T47D (cell line): Measurements from ENCODE around the gene LSM3.

ENCODE experiments used
- DNase-seq, 2 experiments: peaks; one replicate each; pipeline versions ENCODE4 v3.0.0 to v3.0.0-alpha.2; 2011 to 2012; ENCODE audit warnings: low read depth in 1 of 2, low spot score in 1 of 2
- JUND ChIP-seq: IDR thresholded peaks from 2 replicates; pipeline ENCODE4 v1.6.1; 2012; ENCODE audit warnings: low read depth
- in situ Hi-C: cut with HindIII; loops from 2 replicates; pipeline ENCODE4 v1.10.0; 2016; ENCODE audit warnings: low sequenced_read_pairs, low pct_unique_long_range_greater_than_20kb

Gene LSM3

DNA sequence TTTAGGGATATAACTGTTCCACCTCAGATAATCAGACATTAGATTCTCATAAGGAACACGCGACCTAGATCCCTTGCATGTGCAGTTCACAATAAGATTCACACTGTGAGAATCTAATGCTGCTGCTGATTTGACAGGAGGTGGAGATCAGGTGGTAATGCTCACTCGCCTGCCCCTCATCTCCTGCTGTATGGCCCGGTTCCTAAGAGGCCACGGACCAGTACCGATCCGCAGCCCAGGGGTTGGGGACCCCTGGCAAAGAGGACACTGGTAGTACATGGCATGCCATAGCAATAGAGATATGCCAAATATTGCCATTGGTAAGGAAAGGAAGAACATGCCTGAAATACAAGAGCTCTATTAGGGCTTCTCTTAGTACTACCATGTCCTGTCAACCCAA lies 59.7 kb downstream of the LSM3 start:
- no peak for DNase-seq
- in situ Hi-C loops = no loop called here
- no peak for TF ChIP-seq JUND

- in situ Hi-C loops = no loop called here
- no peak for DNase-seq
- no peak for TF ChIP-seq JUND
Observed at GRCh38 chr3:14238930-14239329, 60.3 kb downstream of the LSM3 start.

GRCh38 chr3:14239940-14240339 lies 61.3 kb downstream of the LSM3 start:
- in situ Hi-C loops = no loop called here

GRCh38 chr3:14240366-14240765 lies 61.7 kb downstream of the LSM3 start:
- in situ Hi-C loops = no loop called here
- no peak for TF ChIP-seq JUND
- DNase-seq = no peak

More at GRCh38 chr3:14239940-14240339, 61.3 kb downstream of the LSM3 start:
- no peak for TF ChIP-seq JUND
- no peak for DNase-seq

DNA sequence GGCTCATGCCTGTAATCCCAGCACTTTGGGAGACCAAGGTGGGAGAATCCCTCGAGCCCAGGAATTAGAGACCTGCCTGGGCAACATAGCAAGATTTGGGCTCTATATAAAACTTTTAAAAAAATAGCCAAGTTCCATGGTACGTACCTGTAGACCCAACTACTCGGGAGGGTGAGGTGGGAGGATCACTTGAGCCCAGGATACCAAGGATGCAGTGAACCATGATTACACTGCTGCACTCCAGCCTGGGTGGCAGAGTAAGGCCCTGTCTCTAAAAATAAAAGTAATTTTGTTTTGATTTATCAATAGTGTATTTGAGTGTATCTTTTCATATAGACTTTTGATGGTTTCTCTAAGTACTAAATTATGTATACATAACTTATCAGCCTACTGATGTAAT lies 63.1 kb downstream of the LSM3 start:
- TF ChIP-seq JUND = no peak
- in situ Hi-C loops = no loop called here
- DNase-seq = no peak

DNA sequence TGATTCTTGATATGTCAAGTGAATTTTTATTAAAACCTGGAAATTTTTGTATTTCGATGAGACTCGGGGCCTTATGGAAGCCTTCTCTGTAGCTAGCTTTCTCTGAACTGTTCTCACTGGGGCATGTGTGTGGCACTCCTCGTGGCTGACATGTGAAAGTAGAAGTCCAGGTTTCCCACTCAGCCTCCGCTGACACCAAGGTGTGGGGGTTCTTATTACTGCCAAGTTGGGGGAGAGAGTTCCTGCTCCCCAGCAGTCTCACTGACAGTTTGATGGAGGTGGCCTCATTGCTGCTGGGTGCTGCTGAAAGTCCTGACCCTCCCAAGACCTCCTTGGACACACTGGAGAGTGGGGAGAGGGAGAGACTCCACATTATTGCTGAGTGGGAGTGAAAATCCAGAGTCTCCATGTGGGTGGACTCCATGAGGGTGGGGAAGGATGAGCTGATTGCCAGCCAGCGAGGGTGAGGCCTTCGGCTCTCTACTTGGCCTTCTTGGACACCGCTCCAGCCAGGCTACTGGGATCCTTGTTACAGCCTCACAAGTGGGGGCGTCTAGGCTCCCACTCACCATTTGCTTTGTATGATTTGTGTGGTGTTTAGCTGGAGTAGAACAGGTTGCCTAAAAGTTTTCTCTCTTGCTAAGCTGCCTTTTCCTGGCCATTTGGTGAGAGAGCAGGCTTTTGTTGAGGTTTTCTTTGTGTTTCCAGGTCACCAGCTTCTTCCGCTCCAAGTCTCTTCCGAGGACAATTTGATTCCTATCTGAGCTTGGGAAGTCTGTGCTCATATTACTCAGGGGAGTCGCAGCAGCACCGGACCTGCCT lies 64.1 kb downstream of the LSM3 start:
- peak in 1 of 2 experiments; percentile 78 for DNase-seq
- in situ Hi-C loops = no loop called here
- no peak for TF ChIP-seq JUND

- no peak for TF ChIP-seq JUND
- DNase-seq = peak; percentile 51 to 96
- in situ Hi-C loops = no loop called here
Observed at GRCh38 chr3:14243782-14244181, 65.2 kb downstream of the LSM3 start.

DNA sequence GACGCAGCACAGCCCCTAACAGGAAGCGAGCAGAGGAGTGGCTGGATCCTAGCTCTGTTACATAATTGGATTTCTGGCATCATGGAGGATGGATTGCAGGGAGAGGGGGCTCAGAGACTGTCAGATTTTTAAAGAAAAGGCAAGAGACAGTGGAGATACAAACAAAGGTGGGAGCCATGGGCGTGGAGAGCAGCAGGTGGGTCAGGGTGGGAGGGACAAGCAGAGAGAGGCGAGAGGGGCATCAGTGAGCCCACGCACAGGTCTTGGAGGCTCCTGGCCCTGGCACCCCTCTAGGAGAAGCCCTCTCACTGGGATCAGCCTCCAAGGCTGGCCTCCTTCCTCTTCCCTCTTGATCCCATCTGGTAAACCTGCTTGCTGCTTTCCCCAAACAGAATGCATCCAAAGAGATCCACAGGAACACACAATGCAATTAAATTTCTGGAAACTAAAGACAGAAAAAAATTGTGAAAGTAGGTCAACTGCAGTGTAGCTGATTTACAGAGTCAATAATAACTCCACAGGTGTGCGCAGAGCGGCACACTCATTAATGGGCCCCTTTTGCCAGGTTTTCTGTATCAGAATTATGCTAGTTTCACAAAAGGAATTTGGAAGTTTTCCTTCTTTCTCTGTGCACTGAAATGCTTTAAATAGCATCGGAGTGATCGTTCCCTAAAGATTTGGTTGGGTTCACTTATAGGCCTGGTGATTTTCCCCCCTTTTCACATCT lies 66.1 kb downstream of the LSM3 start:
- in situ Hi-C loops = no loop called here
- no peak for DNase-seq
- no peak for TF ChIP-seq JUND

DNA sequence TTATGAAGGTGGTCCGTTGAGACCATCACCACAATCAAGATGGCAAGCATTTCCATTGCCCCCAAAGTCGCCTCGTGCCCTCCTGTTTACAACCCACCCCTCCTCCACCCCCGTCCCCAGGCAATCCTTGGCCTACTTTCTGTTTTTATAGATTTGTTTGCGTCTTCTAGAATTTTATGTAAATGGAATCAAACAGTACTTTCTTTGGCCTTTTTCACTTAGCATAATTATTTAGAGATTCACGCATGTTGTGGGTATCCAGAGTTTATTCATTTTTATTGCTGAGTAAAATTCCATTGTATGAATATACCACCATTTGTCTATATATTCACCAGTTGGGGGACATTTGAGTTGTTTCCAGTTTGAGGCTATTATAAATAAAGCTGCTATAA lies 66.6 kb downstream of the LSM3 start:
- DNase-seq = no peak
- TF ChIP-seq JUND = no peak
- in situ Hi-C loops = no loop called here

- DNase-seq = no peak
- in situ Hi-C loops = no loop called here
- no peak for TF ChIP-seq JUND
Observed at GRCh38 chr3:14245822-14246221, 67.2 kb downstream of the LSM3 start.

DNA sequence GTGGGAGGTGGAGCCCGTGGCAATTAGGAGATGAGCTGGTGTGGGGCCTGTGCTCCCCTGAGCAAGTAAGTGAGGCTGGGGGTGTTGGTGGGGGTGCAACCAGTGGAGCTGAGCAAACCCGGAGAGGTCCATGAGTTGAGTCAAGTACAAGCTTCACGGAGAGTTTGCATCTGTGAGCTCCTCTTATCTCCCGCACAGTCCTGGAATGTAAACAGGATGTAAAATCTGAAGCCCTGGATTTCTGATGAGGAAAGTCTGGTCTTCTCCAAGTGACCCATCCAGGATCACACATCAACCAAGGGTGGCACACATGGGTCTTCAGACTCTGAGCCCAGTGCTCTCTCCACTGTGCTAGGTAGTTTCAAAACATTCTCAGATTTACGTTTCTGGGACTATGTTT lies 67.8 kb downstream of the LSM3 start:
- TF ChIP-seq JUND = no peak
- DNase-seq = no peak
- in situ Hi-C loops = no loop called here

GRCh38 chr3:14248477-14248848 lies 69.8 kb downstream of the LSM3 start:
- TF ChIP-seq JUND = no peak
- DNase-seq = no peak
- in situ Hi-C loops = no loop called here

DNA sequence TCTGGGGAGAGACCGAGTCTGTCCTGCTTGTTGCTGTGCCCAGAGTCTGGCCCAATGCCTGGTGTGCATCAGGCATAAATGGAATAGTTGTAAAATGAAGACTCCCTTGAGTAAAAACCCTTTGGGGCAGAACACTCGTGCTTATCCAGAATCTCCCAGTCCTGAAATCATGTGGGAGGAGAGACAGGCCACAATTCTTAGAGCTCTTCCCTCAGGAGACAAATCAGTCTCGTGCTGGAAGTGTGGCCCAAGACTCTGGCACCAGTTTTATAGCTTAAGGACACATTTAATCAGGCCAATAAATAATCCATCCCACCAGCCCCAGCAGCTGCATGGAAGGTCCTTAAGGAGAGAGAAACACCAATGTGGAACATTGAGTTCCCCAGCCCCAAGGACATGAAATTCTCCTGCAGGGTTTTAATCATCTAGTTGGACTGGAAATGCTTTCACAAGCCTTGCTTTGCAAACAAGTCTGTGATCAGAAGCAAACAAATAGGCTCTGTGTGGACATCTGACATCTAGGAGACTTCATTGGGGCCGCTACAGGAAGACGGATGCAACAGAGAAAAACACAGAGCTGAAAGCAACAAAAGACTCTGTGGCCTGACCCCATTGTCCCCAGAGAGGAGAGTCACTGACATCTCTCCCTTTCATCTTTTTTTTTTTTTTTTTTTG lies 70.4 kb downstream of the LSM3 start:
- in situ Hi-C loops = no loop called here
- TF ChIP-seq JUND = no peak
- peak; percentile 41 to 91 for DNase-seq
